ENCODE data around the gene RAB8B.

The RAB8B gene

GRCh38 chr15:63238796-63239195, 49.4 kb downstream of the RAB8B start:
- peak; percentile 57 for DNase-seq

DNA sequence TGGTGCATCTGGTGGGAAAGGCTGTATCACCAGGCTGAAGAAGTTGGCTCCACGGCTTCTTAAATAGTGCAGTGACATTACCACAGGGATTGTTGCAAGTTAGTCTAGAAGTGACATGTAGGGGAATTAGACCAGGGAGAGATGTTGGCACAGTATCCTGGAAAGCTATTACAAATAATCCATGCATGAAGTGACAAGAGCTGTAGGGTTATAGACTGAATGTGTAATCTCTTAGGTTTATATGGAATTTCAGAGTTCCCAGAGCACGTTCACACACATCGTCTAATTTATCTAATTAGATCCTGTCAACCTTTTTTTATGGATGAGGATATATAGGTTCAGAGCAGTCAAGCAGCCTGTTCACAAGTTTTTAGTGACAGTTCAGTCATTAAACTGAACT, 50.7 kb downstream of the RAB8B start:
- no peak for DNase-seq

DNA sequence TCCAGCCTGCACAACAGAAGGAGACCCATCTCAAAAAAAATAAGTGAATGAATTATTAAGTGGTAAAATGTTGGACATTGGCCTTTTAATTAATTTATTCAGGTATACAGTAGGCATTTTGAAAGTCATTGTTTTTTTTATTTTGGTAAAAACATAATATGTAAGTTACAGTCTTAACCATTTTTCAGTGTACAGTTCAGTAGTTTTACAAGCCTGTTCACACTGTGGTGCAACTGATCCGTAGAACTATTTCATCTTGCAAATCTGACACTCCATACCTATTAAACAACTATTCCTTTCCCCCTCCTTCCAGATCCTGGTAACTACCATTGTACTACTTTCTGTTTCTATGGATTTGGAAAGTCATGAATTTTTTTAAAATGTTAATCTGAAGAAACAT, 51.9 kb downstream of the RAB8B start:
- no peak for DNase-seq

- no peak for DNase-seq
Observed at GRCh38 chr15:63243101-63243500, 53.7 kb downstream of the RAB8B start.

GRCh38 chr15:63243776-63244175, 54.4 kb downstream of the RAB8B start:
- no peak for DNase-seq

GRCh38 chr15:63244399-63244798, 55.0 kb downstream of the RAB8B start:
- no peak for DNase-seq

DNA sequence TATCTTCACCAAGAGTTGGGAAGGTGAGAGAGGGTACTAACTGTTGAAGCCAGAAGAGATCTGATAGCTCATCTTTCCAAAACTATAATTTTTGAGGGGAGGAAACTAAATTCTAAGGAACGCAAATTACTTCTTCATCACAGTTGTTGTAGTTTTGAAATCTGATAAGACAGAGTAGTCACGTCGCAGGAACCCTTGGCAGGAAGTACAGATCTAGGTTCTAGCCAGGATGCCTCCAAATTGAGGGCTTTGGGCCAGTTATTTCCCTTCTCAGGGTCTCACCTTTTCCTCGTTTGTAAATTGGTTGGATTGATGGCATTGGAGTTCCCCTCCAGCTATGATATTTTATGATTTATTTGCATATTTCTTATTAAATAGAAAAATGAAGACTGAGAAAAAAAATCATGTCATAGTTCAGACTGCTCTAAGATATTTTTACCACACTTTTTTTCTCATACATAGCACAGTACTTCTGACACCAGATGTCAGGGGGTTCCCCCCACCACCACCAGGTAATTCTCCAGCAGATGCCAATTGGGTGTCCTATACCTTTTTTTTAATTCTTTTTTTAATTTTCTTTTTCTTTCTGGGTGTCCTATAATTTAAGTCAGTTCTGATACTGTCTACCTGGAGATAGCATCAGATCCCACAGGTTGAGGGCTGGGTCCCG, 55.7 kb downstream of the RAB8B start:
- DNase-seq: no peak

GRCh38 chr15:63246691-63247469, 57.5 kb downstream of the RAB8B start:
- DNase-seq: no peak

DNA sequence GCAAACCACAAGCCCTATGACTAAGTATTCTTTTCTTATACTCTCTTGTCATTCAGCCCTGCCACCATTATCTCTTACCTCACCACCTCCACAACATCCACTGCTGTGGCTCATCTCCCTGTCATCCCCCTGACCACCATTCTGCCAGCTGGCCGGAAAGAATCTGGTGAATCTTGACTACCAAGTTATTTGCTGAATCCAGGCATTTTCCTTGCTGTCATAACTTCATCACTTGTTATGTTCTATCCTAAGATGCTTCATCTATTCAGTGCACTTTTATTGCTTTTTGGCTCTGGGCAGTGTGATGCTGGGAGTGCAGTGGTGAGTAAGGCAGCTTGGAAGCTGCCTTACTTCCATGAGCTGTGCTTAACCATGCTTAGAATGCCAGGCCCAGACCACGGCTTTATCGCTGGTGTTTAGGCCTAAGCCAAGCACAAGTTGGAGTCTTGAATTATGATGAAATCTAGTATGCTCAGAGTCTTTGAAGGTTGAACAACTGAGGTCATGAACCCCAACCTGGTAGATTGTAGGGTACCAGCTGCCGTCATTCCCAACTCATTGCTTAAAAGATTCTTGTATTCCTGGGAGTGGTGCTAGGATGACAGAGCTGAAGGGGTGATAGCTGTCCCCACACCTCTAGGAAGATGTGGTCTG, 61.0 kb downstream of the RAB8B start:
- DNase-seq: peak; percentile 84

DNA sequence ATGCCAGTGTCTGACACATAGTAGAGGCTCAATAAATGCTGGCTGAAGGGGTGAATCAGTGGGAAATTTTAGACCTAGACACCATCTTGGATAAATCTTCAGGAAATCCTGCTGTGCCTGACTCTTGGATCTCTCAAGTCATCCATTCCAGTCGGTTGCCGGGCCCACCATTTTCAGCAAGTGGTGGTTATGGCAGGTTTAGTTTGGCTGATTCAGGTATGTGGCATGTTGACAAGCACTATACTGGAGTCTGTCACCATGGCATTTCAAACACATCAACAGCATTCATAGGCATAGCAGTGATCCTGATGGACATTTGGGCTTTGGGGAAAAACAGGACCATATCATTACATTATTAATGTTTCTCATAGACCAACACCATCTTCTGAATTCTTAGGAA, 62.3 kb downstream of the RAB8B start:
- no peak for DNase-seq

DNA sequence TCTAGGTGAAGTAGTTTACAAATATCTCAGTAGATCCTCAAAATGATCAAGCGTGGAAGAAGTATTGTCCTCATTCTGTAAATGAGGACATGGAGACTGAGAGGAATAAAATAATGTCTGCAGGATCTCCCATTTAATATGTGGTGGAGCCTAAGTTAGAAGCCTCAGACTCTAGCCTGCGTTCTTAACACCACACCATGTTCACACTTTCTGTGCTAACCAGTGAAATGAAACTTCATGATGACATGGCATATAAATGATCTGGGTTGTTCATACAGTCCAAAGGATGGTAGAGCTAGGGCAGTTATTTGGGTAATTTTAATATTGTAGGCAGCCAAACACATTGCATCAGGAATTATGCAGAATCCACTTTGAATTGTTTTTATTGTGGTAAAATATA, 62.9 kb downstream of the RAB8B start:
- DNase-seq: no peak

DNA sequence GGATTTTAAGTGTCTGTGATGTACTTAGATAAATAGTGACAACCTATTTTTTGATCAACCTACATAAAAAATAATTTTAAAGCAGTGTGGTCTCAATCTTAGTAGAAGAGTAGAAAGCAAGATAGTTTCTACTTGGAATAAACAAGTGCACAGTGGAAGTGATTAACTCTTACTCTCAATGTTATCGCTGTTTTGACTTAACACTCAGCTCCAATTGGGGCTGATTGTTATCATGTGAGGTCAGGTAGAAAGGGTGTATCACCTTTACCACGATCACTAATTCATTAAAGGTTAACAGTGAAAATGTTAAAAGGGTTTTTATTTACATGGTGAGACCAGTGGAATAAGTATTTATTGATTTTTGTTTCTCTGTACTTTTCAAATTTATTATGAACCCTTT, 65.6 kb downstream of the RAB8B start:
- no peak for DNase-seq

- DNase-seq: no peak
Observed at GRCh38 chr15:63255489-63255990, 66.1 kb downstream of the RAB8B start.

DNA sequence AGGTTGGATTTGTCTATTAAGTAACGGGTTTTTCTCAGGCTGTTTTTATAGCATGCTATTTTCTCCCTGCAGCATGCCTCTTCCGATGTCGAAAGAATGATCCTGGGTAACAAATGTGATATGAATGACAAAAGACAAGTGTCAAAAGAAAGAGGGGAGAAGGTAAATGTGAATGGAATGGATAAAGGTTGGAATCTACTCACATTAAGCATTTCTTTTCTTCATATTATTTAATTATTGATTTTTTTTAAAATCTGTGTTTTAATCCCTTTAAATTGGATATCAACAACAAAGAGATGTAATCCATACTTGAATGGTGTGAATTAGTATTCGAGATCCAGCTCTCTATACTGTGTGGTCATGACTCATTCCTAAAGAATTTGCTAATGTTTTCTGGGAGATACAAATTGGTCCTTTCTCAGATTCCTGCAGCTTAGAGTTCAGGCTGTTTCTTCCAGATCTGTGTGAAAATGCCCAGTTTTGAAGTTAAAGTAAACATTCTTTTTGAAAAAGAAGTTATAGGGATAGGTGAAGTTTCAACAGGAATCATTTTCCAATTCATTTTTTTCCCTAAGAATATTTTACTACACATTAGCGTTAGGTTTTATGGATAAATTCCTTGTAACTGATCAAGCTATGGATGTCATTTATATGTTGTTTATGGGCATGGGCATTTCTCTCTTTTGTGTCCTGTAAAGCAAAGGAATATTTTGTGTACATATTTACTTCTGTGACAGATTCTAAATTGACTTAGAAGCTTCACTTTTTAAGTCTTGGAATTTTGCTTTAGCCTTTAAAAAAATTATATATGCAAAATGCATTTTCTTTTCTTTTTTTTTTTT, 67.2 kb downstream of the RAB8B start:
- no peak for DNase-seq

- no peak for DNase-seq
Observed at GRCh38 chr15:63258658-63259057, 69.3 kb downstream of the RAB8B start.

GRCh38 chr15:63260791-63261190, 71.4 kb downstream of the RAB8B start:
- no peak for DNase-seq

GRCh38 chr15:63261311-63261710, 71.9 kb downstream of the RAB8B start:
- DNase-seq: no peak

- no peak for DNase-seq
Observed at GRCh38 chr15:63263519-63263918, 74.1 kb downstream of the RAB8B start.

DNA sequence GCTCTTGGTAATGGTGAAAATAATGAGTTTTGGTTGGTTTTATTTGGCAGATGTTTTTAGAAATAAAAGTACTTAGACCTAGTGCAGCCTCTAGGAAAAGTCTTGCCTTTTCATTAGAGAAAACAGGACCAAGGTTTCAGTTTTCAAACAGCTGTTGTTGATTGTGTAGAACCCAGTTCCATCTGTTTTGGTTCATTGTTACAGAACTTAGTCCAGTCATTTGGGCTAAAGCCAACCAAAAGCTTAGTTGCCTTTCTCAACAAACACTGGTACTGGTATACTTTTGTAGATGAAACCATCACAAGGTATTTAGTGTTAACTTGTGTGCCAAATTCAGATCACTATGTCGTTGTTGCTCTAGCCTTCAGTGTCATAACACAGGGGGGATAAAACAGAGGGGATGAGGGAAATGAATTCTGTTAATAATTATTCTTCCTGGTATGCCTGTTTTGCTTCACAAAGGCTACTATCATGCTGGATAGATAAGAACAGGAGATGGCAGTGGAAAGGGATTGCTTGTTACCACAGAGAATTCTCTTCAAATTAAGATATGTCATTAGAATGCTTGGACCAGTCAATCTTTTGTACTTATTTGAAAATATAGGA, 75.4 kb downstream of the RAB8B start:
- DNase-seq: no peak

- DNase-seq: no peak
Observed at GRCh38 chr15:63274427-63274826, 85.0 kb downstream of the RAB8B start.

GRCh38 chr15:63276342-63277037, 87.1 kb downstream of the RAB8B start:
- DNase-seq: no peak
